ENCODE measurements around the gene TMEM269.

Gene TMEM269

GRCh38 chr1:42784946-42785693 lies at the start of gene TMEM269:
TMEM269 (plus strand) TSS chr1:42784991; CDS start chr1:42789894, 4,903 bp downstream.
- Histone ChIP-seq H3K79me2 (ENCODE audit: insufficient read depth, low read length) (no peaks in the 10 kb centered on the region), H2AFZ (ENCODE audit: low read length) (no peak within 1 kb of the TSS), H3K27me3 (ENCODE audit: insufficient read depth, low read length) (no peaks in the 10 kb centered on the region), H3K9ac (ENCODE audit: low read length) (no peak within 1 kb of the TSS), H3K9me3 (ENCODE audit: low read length) (no peaks in the 10 kb centered on the region), H4K20me1 (ENCODE audit: insufficient read depth, low read length) (no peaks in the 10 kb centered on the region), H3K4me1 (ENCODE audit: insufficient read depth, low read length, severe bottlenecking) (no peaks in the 10 kb centered on the region), H3K4me2 (ENCODE audit: low read length) (no peak within 1 kb of the TSS), H3K36me3 (ENCODE audit: insufficient read depth, low read length) (peaks cover 29% of the 10 kb centered on the region), H3K4me3 (ENCODE audit: low read depth, low read length, poor library complexity, severe bottlenecking) (no peak within 1 kb of the TSS), H3K9me2 (ENCODE audit: low read depth, low read length) (no peaks in the 10 kb centered on the region), H3F3A (ENCODE audit: insufficient read depth, low read length) (no peaks in the 10 kb centered on the region), H3K27ac (ENCODE audit: low read depth, low read length, poor library complexity, severe bottlenecking) (no peak within 1 kb of the TSS)
- TF ChIP-seq EZH2 (IDR thresholded peaks at IDR 0.05; ENCODE audit: borderline replicate concordance, low read length) (no peak), CTCF (IDR thresholded peaks at IDR 0.05; ENCODE audit: low read length) (no peak)

GRCh38 chr1:42735056-42735455 lies 49.7 kb upstream of the TMEM269 start:
- Histone ChIP-seq H3K4me2 (ENCODE audit: low read length) (no peak overlapping the region), H3K36me3 (ENCODE audit: insufficient read depth, low read length) (no peaks in the 10 kb centered on the region), H3K27ac (ENCODE audit: low read depth, low read length, poor library complexity, severe bottlenecking) (no peak overlapping the region), H3K9me3 (ENCODE audit: low read length) (no peaks in the 10 kb centered on the region), H3K27me3 (ENCODE audit: insufficient read depth, low read length) (peaks cover 3% of the 10 kb centered on the region; the same call in 1 of the 2 replicates), H3K79me2 (ENCODE audit: insufficient read depth, low read length) (no peaks in the 10 kb centered on the region), H3K4me3 (ENCODE audit: low read depth, low read length, poor library complexity, severe bottlenecking) (no peak overlapping the region), H3F3A (ENCODE audit: insufficient read depth, low read length) (no peaks in the 10 kb centered on the region), H3K4me1 (ENCODE audit: insufficient read depth, low read length, severe bottlenecking) (no peaks in the 10 kb centered on the region), H2AFZ (ENCODE audit: low read length) (no peak overlapping the region), H3K9ac (ENCODE audit: low read length) (no peak overlapping the region), H4K20me1 (ENCODE audit: insufficient read depth, low read length) (no peaks in the 10 kb centered on the region), H3K9me2 (ENCODE audit: low read depth, low read length) (no peaks in the 10 kb centered on the region)
- TF ChIP-seq EZH2 (IDR thresholded peaks at IDR 0.05; ENCODE audit: borderline replicate concordance, low read length): no peak

- H3F3A ChIP-seq (ENCODE audit: insufficient read depth, low read length): no peaks in the 10 kb centered on the region
- H3K36me3 ChIP-seq (ENCODE audit: insufficient read depth, low read length): no peaks in the 10 kb centered on the region
- H2AFZ ChIP-seq (ENCODE audit: low read length): no peak overlapping the region
- no peaks in the 10 kb centered on the region for H3K9me2 ChIP-seq (ENCODE audit: low read depth, low read length)
- H4K20me1 ChIP-seq (ENCODE audit: insufficient read depth, low read length): no peaks in the 10 kb centered on the region
- H3K4me1 ChIP-seq (ENCODE audit: insufficient read depth, low read length, severe bottlenecking): no peaks in the 10 kb centered on the region
- H3K4me2 ChIP-seq (ENCODE audit: low read length): no peak overlapping the region
- peaks cover 3% of the 10 kb centered on the region; the same call in 1 of the 2 replicates for H3K27me3 ChIP-seq (ENCODE audit: insufficient read depth, low read length)
- no peaks in the 10 kb centered on the region for H3K9me3 ChIP-seq (ENCODE audit: low read length)
- no peaks in the 10 kb centered on the region for H3K79me2 ChIP-seq (ENCODE audit: insufficient read depth, low read length)
- TF ChIP-seq CTCF (IDR thresholded peaks at IDR 0.05; ENCODE audit: low read length) (no peak), EZH2 (IDR thresholded peaks at IDR 0.05; ENCODE audit: borderline replicate concordance, low read length) (no peak)
- no peak overlapping the region for H3K9ac ChIP-seq (ENCODE audit: low read length)
- H3K4me3 ChIP-seq (ENCODE audit: low read depth, low read length, poor library complexity, severe bottlenecking): no peak overlapping the region
- no peak overlapping the region for H3K27ac ChIP-seq (ENCODE audit: low read depth, low read length, poor library complexity, severe bottlenecking)
Measured at GRCh38 chr1:42735477-42736105, 49.2 kb upstream of the TMEM269 start.
